HFF-Myc (cell line): ENCODE data around the gene STOML1.
A peak's percentile ranks its signal among the peaks of the same experiment; 100 is the strongest.
"Not testable (repeated sequence)": the region's sequence is repeated elsewhere in the genome, so short reads cannot be mapped to it uniquely, and the experiment has no call there.

ENCODE experiments used
- DNase-seq: peaks from one replicate; pipeline ENCODE4 v3.0.0-alpha.2; 2011; ENCODE audit warnings: low read depth; ENCODE audit errors: extremely low read depth
- H3K4me3 ChIP-seq: replicated peaks from 2 replicates; pipeline ENCODE4 v1.5.1; 2011; ENCODE audit warnings: low read depth, mild to moderate bottlenecking, control low read depth, low read length
- CTCF ChIP-seq: IDR thresholded peaks from 2 replicates; pipeline ENCODE4 v1.5.1; 2012; ENCODE audit warnings: mild to moderate bottlenecking, low read depth, low read length, control low read depth; ENCODE audit errors: missing control alignments

STOML1 gene

GRCh38 chr15:73969151-73969759 is 22.8 kb downstream of the STOML1 start:
- H3K4me3 ChIP-seq: no peak overlapping the region
- DNase-seq: no peak
- TF ChIP-seq CTCF: no peak

GRCh38 chr15:73968461-73968860 is 23.6 kb downstream of the STOML1 start:
- H3K4me3 ChIP-seq: no peak overlapping the region
- DNase-seq: no peak
- TF ChIP-seq CTCF: no peak

GRCh38 chr15:73965758-73966113 is 26.4 kb downstream of the STOML1 start:
- TF ChIP-seq CTCF: no peak
- DNase-seq: no peak
- H3K4me3 ChIP-seq: no peak overlapping the region

GRCh38 chr15:73965094-73965757 is 26.9 kb downstream of the STOML1 start:
- no peak for TF ChIP-seq CTCF
- DNase-seq: no peak
- no peak overlapping the region for H3K4me3 ChIP-seq

- no peak overlapping the region for H3K4me3 ChIP-seq
- peak; percentile 53 for DNase-seq
Measured at GRCh38 chr15:73964736-73965093, 27.4 kb downstream of the STOML1 start.

GRCh38 chr15:73962433-73962832 is 29.7 kb downstream of the STOML1 start:
- TF ChIP-seq CTCF: no peak
- DNase-seq: no peak
- no peak overlapping the region for H3K4me3 ChIP-seq

More at GRCh38 chr15:73964736-73965093, 27.4 kb downstream of the STOML1 start:
- peak; percentile 96 for TF ChIP-seq CTCF

- not testable (repeated sequence) for DNase-seq, H3K4me3 ChIP-seq
Measured at GRCh38 chr15:73960472-73961070, 31.5 kb downstream of the STOML1 start.
